NCI-H1417 treated with DMSO at 0.1 percent for 48 hours (cell line): Measurements from ENCODE around the gene INPP5A.
"Not testable (repeated sequence)": the region's sequence is repeated elsewhere in the genome, so short reads cannot be mapped to it uniquely, and the experiment has no call there.

Source experiments
- DNase-seq: peaks from one replicate; lab custom pipeline; 2025; lab: John Stamatoyannopoulos, UW

The INPP5A gene, protein sequence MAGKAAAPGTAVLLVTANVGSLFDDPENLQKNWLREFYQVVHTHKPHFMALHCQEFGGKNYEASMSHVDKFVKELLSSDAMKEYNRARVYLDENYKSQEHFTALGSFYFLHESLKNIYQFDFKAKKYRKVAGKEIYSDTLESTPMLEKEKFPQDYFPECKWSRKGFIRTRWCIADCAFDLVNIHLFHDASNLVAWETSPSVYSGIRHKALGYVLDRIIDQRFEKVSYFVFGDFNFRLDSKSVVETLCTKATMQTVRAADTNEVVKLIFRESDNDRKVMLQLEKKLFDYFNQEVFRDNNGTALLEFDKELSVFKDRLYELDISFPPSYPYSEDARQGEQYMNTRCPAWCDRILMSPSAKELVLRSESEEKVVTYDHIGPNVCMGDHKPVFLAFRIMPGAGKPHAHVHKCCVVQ

DNA sequence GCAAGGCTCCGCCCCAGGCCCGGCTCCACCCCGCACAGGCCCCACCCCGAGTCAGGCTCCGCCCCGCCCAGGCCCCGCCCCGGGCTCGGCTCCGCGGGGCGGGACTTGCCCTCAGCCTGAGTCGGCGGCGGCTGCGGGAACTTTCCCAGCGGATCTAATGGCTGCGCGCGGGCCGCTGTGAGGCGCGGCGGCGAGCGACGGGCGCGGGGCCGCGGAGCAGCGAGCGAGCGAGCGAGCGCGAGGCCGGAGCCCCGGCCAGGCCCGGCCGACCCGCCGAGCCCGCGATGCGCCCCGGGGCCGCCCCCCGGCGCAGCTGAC, at the start of gene INPP5A:
INPP5A (plus strand) TSS at position 104 of the 318 bp plus-strand sequence. CDS start 310 bp downstream, outside the sequence.
- no peak for DNase-seq

GRCh38 chr10:132488231-132488821, 49.3 kb upstream of the INPP5A start:
- DNase-seq: no peak

- DNase-seq: no peak
Measured at GRCh38 chr10:132489053-132489703, 48.4 kb upstream of the INPP5A start.

DNA sequence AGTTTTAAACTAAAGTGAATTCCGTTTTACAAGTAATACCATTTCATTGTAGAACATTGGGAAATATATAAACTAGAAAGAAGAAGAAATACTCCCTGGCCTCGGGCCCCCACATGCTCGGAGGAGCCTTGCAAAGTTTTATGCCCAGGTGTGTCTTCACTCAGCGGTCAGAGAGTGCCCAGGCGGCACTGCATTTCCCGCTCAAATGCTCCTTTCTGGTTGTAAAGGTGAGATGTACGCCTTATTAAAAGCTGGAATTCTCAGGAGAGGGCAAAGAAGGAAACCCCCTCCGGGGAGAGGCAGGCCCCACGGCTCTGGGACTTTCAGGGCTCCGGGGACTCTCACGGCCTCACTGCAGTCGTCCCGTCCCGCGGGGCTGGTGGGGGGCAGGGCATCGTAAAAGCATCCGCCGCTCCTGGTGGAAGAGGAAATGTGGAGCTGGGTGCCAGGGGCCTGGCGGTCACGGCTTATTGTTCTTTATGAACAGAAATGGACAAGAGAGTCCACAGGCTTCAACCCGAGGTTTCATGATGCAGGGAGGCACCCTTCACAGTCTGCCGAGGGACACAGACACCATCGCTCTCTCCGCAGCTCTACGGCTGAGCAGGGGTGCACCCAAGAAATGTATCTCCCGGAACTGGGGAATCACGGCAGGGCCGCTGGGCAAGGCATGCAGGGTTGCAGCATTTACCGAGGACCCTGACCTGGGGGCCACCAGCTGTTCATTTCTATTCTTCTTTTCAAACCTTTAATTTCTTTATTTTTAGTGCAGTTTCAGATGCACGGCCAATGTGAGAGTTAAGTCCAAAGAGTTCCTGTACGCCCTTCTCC, 47.7 kb upstream of the INPP5A start:
- DNase-seq: no peak

GRCh38 chr10:132491534-132491933, 46.1 kb upstream of the INPP5A start:
- DNase-seq: not testable (repeated sequence)

DNA sequence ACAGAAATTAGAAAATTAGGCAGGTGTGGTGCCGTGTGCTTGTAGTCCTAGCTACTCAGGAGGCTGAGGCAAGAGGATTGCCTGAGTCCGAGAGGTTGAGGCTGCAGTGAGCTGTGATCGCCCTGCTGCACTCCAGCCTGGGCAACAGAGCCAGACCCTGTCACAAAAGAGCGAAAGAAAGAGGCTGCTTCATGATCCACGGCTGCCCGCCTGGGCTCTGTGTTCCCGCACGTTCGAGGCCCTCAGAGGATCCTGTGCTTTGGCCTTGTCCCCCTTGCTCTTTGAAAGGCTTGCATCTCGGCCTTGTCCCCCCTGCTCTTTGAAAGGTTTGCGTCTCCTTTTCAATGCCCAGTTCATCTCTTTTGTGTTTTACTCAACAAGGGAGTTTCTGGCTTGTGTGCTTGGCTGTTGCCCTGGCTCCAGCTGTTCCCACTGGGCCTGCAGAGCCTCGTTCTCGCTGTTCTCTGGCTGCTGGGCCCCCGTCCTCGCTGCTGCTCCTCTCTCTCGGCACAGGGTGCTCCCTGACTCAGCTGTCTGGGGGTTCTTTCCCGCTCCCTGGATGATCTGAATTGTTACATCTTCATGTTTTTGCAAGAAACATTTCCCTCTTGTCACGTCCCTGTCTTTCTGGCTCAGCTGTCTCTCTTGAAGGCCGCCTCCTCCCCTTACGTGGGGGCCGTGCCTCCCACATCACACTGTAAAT, 45.1 kb upstream of the INPP5A start:
- no peak for DNase-seq

GRCh38 chr10:132493246-132493755, 44.3 kb upstream of the INPP5A start:
- no peak for DNase-seq

DNA sequence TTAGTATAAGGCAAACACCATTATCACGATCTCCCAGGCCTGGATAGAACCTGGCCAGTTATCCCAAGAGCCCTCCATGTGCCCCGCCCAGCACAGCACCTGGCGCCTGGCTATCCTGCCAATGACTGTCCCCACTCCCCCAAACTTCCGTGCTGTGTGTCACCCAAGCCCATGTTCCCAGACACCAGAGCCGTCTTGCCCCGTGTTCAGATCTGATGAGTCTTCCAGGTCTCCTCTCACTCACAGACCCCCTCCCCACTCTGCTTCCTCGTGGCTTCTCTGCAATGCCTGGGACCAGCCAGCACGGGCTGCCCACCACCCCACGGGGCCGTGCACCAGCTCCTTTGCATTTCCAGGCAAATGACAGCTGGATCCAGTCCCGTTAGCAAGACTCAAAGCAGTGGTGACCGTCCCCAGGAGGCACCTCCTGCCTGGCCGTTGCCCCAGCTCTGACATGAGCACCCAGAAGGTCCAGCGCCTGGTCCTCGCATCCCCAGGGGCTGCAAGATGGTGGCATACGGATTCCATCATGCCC, 43.8 kb upstream of the INPP5A start:
- DNase-seq: no peak

- DNase-seq: no peak
Measured at GRCh38 chr10:132494866-132495630, 42.5 kb upstream of the INPP5A start.

DNA sequence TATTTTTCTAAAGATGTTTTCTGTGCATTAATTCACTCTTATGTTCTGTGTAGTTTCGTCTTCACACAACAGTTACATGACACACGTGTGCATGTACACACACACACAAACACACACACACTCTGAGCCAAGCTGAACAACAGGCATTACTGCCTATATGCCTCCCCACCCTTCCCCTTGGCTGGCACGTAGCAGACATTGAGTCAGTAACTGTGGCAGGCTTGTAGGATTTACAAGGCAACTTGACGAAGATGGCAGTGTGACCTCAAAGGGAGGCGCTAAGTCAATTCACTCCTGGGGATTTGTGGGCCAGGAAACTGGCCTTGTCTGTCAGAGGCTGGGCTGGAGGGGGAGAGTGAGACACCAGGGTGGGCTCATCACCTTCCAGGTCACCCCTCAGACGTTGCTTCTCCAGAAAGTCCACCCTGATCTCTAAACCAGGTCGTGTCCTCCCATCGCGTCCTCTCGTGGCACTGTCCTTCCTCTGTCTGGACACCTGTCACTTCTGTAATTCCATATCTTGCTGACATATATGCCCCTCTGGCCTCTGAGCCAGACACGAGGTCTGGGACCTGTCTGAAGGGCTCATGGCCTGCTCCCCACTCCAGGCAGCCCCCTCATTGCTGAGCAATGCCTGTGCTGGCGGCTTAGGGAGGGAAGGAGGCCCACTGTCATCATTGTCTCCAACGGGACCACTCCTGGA, 41.1 kb upstream of the INPP5A start:
- DNase-seq: no peak

- DNase-seq: no peak
Measured at GRCh38 chr10:132497063-132497680, 40.4 kb upstream of the INPP5A start.

DNA sequence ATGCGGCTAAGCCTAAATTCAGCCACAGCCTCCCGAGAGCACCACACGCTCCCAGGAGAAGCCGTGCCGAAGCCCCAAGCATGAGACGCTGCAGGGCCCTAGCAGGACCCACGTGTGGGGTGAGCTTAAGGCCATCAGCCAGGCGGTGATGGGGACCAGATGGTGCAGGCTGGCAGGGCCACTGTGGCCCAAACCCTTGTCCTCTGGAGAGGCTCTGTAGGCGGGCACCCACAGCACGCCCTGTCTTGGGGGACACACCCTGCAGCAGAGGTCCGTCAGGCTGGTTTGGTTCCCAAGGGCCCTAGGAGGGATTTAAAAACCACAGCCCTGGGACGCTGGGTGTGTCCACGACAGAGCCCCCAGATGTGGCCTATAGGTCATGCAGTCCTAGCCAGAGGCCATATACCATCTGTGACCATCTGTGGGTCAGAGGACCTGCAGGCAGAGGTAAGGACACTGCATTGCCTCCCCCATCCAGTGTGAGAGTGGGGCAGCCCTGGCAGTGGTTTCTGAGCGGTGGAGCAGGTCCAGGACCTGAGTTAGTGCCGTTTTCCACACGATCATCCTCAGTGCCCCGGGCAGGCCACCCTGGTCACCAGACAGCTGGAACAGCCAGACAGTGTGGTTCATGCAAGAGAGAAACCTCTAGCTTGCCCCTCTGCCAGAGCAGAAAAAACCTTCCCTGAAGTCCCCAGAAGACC, 39.6 kb upstream of the INPP5A start:
- no peak for DNase-seq

GRCh38 chr10:132498562-132499366, 38.8 kb upstream of the INPP5A start:
- DNase-seq: no peak

DNA sequence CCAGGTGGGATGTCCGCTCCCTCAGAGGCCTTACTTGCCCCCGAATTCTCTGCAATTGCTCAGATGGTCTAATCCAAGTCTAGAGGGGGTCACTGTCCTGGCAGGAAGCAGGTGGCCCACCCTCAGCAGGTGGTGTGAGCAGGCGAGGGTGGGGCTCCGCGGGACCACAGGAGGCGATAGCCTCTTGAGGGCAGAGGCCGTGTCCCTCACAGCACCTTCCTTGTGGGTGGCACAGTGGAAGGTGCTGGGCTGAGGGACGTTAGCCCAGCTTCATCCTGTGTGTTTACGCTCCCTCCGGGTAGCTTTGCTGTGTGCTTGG, 38.3 kb upstream of the INPP5A start:
- no peak for DNase-seq

DNA sequence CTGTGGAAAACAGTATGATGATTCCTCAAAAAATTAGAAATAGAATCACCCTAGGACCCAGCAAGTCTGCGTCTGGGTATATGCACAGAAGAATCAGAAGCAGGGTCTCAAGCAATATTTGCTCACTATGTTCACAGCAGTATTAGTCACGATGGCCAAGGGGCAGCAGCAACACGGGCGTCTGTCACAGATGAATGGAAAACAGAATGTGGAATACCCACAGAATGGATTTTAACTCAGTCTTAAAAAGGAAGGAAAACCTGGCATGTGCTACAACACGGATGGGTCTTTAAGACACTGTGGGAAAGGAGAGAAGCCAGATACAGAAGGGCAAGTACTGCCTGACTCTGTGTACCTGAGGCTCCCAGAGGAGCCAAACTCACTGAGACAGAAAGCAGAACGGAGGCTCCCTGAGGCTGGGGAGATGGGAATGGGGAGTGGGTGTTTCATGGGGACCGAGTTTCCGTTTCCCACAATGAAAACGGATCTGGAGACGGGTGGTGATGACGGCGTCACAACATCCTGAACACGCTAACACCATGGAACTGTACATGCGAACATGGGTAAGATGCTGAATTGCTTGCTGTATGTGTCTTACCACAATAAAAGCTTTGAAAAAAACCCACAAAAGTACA, 36.7 kb upstream of the INPP5A start:
- DNase-seq: no peak

- DNase-seq: no peak
Measured at GRCh38 chr10:132502544-132503300, 34.9 kb upstream of the INPP5A start.
